GM19351 (cell line): ENCODE measurements around the gene SLC43A1.
"Not testable (repeated sequence)": the region's sequence is repeated elsewhere in the genome, so short reads cannot be mapped to it uniquely, and the experiment has no call there.

ENCODE experiments used
- ATAC-seq: cut with Tn5 transposase; IDR thresholded peaks from one replicate; pipeline ENCODE4 v1.9.1; 2021; ENCODE audit warnings: mild to moderate bottlenecking, moderate library complexity; ENCODE audit not compliant: unreplicated experiment

SLC43A1 gene

DNA sequence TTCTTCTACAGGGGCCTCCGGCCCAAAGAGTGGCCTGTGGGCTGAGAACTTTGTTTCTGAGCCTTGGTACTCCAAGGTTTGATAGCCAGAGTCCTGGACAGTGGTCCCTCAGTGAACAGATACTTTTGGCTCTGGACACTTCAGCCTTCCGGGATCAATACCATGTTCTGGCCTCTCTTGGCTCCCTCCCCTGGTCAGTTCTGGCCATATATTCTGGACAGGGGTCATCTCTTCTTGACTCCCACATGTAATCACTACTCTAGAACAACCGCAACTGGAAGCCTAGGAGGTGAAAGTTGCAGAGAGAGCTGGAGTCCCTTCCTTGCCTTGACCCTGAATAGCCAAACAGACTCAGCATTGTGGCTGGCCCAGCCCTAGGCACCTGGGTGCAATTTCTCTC is 52.9 kb downstream of the SLC43A1 start:
- ATAC-seq = no peak

DNA sequence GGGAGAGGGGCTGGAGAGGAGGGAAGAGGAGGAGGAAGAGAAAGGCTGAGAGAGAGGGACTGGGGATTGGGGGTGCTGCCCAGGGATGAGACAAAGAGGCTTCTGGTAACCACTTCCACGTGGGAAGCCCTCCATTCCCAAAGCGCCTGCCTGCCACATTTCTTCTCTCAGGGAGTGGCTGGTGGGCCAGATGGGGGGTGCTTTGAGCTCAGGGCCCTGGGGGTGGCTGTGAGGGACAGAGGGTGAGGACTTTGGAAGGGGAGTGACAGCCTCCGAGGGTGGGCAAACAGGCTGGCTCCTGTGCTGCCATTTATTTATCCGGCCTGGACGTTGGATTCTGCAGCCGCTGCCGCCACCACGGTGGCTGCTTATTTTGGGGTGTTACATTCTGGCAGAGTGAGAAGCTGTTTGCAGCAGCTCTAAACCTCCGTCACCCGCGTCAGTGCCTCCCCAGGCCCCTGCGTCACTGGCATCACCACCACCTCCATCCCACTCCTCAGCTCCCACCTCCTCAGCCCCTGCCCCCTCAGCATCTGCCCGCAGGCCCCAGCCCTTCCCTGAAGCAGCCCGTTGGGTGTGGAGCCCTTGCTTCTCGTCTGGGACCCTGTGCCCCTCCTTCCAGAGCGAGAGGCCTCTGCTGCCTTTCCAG is 53.5 kb downstream of the SLC43A1 start:
- no peak for ATAC-seq

DNA sequence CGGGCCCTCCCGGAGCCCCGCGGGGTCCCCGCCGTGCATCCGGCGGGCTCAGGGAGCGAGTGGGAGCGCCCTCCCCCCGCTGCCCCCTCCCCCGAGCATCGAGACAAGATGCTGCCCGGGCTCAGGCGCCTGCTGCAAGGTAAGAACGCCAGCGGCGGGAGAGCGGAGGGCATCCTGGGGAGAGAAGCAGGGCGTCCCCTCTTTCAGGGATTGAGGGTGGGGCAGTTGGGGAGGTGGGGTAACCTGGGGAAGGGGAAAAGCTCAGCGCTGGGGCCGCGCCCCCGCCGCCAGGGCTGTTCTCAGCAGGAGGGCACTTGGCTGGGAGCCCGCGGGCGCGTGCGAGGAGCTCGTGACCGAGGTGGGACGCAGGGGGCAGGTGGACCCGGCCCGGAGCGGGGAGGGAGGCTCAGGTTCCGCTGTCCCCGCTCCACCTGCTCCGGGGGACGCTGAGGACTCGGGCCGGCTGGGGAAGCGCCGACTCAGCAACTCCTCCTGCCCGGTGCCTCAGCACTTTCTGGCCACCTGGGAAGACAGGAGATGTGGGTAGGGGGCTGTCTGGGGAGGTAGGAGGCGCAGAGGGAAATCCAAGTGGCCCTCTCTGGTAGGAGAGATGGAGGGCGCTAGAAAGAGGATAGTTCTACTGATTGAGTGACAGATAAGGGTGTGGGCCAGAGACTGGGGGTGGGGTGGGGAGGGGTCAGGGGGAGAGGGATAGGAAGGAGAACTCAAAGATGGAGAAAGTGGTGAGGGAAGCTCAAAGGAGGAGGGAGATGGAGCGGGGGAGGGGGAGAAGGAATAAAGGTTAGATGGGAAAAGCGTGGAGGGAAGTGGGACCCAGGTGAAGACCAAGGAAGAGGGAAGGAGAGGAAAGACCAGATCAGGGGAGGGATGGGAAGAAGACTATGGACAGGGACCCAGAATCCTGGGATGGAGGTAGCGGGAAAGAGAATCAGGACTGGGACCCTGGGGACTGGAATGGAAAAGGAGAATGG is 54.4 kb downstream of the SLC43A1 start:
- no peak for ATAC-seq

DNA sequence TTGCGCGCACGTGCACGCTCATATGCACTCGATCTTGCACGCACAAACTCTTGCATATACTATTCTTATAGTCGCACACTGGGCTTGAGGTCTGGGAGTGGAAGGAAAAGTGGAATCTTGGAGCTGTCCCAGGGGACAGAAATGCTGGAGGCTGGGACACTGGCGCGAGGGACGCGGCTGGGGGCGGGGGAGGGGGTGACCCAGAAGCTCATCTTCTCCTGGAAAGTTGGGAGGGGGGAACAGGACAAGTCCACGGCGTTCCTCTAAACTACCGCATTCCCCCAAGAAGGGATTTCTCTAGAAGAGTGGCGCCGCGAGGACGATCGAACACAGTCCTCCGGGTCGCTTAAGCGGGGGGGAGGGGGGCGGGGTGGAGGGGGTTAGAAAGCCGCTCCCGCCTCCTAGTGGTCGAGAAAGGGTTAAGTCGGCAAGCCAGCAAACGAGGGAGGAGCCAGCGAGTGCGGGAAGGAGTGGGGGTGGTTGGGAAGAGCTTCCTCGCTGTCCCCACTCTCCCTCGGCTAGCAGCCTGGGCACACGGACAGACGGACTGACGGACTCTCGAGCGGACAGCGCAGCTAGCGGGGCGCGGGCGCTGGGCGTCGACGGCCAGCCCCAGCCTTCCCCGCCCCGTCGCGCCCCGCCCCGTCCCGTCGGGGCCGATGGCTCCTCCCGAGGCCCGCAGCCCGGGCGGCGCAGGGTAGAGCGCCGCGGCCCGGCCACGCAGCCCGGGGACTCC is 55.3 kb downstream of the SLC43A1 start, which contains the start of gene RTN4RL2:
RTN4RL2 (plus strand) TSS at position 507 of the 736 bp plus-strand sequence. CDS start 338 bp downstream, outside the sequence.
- peak; percentile 40 for ATAC-seq

DNA sequence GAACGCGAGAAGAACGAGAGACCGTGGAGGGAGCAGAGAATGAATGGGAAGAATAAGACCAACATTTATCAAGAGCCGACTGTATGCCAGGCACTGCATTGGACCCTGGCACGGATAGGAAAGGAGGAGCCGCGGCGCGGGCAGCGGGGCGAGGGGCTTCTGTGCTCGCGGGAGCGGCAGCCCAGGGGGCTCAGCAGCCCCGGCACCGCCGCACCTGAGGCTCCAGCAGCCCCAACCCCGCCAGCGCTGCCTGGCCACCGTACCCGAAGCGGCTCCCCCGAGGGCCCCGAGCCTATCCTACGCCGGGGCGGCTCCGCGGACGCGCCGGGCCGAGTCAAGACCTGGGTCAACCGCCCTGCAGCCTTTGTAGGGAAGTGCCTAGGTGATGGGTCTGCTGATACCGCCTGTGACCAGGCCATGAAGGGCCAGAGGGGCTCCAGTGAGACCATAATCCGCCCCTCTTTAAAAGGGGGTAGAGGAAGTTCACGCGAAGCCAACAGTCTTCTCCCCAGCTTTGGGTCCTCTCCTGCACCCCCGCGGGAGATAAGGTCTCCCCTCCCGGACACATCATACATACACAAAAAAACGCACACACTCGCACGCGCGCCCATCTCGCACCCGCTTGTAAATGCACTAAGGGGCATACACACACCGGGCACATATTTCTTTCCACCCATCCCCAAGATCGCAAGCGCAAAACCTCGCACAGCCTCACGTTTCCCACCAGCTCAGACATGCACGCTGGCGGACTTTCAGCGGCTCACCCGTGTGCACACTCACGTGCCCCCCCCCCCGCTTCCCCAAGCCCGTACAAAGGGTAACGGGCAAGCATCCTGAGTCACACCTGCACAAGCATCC is 56.1 kb downstream of the SLC43A1 start:
- ATAC-seq = no peak

DNA sequence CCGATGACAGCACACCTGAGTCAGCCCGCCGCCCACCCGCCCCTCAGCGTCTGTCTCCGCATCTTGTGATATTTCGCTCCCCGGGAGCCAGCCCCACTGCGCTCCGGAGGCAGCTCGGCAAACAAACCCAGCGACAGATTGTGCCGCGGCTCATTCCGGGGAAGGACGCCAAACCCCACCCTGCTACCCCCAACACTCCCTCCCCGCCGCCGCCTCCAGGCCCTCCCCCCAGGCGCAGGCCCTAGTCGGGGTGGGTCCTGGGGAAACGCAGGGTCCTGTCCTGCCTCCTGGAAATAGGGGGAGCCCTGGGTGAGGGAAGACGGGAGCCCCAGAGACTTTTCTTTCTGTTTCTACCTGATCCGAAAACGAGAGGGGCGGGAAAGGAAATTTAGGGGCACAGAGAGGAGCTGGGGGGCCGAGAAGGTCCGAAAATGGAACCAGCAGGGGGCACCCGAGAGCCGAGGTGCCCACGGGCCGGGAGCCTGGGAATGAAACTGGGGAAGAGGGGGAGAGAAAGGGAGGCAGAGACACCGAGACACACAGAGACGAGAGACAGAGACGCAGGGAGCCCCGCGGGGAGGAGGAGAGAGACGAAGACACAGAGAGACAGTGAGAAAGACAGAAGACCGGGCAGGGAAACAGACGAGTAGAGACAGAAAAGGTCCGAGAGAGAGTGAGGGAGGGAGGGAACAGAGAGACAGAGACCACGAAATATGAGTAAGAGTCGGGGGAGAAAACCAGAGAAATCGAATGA is 56.9 kb downstream of the SLC43A1 start:
- no peak for ATAC-seq

DNA sequence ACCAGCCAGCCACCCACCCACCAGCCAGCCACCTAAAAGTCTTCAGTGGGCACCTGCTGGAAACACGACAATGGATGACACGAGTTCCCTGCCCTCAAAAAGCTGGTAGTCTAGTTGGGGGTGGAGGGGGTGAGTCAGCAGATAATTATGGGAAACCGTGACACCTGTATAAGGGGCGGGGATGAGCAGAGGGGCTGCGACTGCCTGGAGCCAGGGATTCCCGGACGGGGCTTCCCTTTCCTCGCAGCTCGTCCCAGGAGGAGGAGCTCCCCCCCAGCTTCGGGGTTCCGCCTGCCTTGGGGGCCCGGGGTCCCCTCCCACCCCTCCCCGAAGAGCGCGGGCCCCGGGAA is 57.5 kb downstream of the SLC43A1 start:
- no peak for ATAC-seq

DNA sequence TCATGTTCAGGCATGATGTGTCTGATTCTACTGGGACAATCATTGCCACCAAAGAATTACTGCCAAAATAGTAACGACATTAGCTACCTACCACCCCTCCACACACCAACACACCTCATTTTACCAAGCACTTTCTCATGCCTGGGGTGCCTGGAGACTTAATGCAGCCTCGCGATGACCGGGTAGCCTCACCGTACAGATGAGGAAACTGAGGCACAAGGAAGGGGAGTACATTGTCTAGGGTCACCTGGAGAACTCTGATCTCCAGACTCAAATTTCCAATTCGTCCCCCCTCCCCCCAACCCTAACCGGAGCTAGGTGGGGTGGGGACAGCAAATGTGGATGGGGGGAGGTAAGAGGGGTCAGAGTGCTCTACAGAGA is 57.9 kb downstream of the SLC43A1 start:
- peak; percentile 32 for ATAC-seq

DNA sequence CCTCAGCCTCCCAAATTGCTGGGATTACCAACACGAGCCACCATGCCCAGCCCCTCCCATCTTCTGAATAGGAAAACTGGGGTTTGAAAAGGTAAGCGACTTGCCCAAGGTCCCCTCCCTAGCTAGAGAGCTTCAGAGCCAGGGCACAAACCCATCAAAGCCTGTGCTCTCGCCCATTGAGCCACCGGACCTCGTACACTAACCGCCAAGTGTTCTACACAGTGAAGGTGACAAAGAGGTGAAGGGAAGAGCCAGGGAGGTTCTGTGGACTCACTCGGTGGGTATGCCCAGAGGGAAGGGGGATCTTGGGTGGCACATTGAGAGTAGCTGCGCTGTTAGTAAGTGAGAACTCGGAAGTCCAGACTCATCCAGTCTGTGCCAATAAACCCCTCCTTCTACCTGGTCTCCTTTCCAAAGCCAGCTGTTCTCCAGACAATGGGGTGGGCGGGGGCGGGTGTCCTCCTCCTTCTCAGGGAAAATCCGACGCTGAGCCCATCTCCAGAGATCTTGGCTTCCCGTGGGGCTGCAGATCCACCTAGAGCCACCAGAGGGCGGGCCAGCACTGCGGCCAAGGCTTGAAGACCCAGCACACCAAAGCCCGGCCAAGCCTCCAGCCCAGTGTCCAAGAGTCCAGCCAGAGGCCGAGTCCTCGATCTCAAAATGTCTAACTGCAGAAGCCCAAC is 58.4 kb downstream of the SLC43A1 start:
- ATAC-seq = peak; percentile 65

DNA sequence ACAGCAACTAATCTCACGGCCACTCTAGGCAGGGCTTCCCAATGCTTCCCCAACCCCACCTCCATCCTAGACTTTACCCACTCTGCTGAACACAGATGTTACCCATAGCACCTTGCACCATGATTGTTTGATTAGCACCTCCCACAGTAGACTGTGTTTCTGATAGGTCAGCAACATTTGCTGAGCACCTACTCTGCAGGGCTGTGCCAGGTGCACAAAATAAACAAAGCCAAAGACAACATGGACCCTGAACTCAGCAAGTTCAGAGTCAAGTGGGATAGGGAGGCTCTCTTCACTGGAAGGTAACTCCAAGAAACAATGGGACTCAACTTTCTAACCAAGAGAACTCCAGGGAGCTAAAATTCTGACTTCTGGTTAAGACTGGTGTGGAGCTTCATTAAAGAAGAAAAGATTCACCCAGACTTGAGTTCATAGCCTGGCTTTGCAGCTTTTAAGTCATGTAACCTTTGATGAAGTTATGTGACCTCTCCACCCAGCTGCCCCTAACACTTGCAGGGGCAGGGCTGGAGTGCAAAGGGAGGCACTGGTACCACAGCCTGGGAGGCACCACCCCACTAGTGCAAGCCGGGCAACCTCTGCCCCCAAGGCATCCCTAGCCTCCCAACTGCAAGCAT is 61.8 kb downstream of the SLC43A1 start:
- ATAC-seq = no peak

DNA sequence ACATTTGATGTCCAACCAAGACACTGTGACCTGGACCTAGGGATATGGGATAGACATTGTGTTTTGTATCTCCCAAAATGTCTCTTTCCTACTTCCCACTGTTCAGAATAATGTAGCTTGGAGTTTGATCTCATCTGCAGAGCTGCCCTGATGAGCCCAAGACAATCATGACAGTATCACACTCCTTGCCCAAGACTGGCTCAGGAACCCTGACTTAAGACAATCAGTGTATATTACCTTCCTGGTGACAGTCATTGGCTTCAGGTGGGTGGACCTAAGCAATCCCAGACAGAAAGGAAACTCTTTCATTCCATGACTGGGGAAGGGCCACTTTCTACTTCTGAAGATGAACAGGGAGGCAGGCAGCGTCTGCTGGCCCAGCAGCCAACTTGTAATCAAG is 69.4 kb downstream of the SLC43A1 start:
- no peak for ATAC-seq

DNA sequence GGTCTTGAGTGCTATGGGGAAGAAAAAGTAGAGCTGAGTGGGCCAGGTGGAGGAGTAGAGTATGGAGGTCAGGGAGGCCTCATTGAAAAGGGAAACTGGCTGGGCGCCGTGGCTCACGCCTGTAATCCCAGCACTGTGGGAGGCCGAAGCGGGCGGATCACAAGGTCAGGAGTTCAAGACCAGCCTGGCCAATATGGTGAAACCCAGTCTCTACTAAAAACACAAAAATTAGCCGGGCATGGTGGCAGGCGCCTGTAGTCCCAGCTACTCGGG is 70.4 kb downstream of the SLC43A1 start:
- not testable (repeated sequence) for ATAC-seq

DNA sequence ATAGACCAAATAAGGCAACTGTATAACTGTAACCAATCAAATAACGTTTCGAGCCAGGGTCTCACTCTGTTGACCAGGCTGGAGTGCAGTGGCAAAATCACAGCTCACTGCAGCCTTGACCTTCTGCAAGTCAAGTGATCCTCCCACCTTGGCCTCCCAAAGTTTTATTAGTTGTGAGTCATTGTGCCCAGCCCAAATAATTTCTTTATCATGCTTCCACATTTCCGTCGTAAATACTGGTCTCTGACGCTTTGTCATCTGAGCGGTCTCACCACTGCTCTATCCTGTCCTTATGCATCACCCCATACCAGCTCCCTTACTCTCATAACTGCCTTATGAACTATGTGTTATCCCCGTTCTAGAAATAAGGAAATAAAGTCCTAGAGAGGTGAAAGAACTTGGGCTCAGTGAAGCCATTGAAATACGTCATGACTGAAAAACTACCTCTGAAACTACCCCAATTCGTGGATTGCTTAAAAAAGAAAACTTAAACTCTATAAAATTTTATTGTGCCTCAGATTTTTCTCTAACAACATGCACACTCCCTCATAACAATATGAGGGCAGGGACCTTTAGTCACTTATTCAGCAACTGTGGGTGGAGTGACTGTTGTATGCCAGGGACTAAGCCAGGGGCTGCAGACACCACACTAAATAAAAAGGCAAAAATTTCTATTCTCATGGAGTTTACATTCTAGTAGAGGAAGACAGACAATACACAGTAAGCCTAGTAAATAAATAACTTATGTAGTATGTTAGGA is 71.0 kb downstream of the SLC43A1 start:
- ATAC-seq = no peak

DNA sequence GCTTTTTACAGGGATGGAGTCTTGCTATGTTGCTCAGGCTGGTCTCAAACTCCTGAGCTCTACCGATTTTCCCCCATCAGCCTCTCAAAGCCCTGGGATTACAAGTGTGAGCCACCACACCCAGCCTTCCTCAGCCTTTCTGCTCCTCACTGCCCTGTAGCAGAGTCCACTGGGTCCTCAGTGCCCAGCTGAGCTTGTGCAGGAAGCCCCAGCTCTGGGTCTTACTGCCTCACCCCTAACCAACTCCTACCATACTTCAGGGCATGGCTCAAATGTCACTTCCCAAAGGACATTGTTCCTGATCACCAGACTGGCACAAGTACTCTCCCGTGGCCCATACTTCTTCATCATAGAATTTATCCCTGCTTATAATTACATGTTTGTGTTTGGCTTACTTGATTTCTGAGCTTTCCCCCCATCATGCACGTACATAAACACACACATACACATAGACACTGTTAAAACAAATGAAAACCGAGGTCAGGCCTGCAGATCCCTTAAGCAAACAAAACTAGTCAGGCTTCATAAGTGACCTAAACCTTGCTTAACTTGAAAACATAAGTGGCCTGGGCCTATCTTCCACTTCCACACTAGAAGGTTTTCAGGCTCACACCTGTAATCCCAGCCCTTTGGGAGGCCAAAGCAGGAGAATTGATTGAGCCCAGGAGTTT is 74.6 kb downstream of the SLC43A1 start:
- no peak for ATAC-seq

DNA sequence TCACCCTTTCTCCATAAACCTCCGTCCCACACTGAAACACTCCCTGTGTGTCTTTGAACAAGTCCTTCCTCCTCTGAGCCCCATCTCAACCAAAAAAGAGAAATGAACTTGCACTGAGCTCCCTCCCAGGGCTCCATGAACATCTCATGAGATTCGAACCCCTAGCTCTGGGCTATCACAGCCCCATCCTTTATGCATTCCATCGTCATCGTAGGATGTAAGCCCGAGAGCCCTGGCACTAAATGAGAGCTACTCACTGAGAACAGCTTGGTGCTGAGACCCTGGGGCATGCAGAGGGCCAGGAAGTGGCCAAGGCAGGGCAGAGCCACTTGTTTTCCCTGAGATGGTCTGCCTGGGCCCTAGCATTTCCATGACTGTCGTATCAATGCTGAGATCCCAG is 75.7 kb downstream of the SLC43A1 start:
- ATAC-seq = no peak

DNA sequence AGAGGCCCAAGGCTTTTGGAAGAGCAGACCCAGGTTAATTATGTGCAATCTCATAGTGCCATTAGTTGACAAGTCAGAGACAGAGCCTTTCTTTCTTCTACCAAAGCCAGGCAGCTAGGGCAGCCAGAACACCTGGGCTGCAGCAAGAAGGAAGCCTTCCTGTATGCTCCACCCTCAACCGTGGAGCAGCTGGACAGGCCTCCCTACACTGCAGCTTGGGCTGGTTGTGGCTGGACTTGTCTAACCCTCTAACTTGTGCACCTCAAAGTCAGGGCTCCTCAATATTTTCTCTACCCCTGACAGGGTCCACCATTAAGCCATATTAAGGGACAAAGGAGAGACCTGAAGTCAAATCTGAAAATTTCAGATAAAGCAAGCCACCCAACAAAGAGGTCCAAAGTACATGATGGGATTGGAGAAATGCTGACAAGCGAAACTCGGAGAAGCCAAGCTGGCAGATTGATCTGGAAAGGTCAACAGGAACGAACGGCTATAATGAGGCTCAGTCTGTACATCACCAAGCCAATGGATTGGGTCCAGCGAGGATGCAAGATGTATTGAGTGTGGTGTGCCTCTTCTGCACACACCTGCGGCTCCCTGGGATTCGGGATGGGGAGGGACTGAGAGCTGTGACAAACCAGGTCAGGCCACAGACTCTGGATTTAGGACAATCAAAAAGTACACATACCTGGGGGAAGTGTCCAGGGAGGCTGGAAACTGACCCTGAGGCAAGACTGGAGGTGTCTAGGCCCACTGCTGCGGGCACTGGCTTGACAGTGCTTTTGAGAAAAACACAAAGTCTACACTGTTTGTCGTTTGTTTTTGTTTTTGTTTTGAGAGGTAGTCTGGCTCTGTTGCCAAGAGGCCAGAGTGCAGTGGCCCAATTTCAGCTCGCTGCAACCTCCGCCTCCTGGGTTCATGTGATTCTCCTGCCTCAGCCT is 76.9 kb downstream of the SLC43A1 start:
- ATAC-seq = no peak

DNA sequence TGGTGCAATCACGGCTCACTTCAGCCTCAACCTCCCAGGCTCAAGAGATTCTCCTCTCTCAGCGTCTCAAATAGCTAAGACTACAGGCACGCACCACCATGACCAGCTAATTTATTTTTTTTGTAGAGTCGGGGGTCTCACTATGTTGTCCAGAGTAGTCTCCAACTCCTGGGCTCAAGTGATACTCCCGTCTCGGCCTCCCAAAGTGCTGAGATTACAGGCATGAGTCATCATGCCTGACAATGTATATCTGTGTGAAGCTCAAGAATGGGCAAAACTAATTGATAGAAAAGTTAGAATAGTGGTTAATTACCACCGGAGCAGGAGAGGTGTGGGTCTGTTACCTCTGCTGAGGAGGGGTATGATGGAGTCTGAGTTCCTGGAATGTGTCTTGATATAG is 79.5 kb downstream of the SLC43A1 start:
- ATAC-seq = no peak
